NCI-H526 treated with DMSO at 0.1 percent for 48 hours (cell line): ENCODE results near the gene ABLIM1.

Experiments
- DNase-seq: peaks from one replicate; lab custom pipeline; 2025; lab: John Stamatoyannopoulos, UW

The ABLIM1 gene

GRCh38 chr10:114545819-114546218, 112.3 kb downstream of the ABLIM1 start:
- no peak for DNase-seq

DNA sequence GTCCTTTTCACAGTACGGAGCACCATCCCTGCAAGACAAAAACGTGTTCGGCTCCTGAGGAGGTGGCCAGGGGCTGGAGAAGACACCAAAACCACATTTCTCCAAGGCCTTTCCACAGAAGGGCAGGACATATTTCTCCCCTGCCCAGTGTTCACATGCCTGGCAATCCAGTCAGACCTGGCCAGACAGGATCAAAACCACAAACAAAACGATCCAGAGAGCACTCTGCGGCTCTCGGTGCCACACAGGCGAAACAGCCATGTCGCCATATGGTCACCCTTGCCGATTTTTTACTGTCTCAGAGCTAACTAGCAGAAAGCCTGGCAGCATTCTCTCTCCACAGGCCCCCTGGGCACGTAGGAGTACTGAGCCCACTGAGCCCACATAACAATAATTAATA, 113.0 kb downstream of the ABLIM1 start:
- no peak for DNase-seq

DNA sequence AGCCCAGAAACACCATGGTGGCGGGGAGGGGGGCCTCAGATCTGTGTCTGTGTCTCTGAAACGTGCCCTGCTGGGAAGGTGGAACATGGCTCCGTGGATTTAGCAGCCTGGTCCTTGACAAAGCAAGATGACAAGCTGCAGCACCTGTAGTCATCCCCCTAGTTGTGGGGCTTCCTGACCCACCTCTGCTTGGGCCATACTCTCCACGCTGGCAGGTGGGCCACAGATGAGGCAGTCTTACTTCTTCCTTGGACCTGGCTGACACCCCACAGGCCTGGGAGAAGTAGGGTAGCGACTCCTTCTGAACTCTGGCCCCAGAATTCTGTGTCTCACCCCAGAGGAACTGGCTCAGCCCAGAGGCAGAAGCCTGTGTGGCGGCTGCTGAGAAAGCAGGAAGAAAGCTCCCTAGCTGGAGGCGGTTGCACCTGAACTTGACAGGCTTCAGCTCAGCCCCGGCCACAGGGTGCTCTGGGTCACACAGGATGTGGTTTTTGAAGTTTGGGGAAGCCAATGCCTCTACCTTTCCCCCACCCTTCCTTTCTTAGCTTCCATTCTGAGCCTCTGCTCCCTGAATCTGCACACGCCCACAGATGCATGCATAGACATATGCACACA, 113.9 kb downstream of the ABLIM1 start:
- no peak for DNase-seq

- DNase-seq, result no peak
Observed at GRCh38 chr10:114543456-114543855, 114.6 kb downstream of the ABLIM1 start.

- DNase-seq, result no peak
Observed at GRCh38 chr10:114542373-114542772, 115.7 kb downstream of the ABLIM1 start.

GRCh38 chr10:114541797-114542160, 116.3 kb downstream of the ABLIM1 start:
- DNase-seq, result no peak

- DNase-seq, result no peak
Observed at GRCh38 chr10:114541081-114541796, 116.8 kb downstream of the ABLIM1 start.

- DNase-seq, result no peak
Observed at GRCh38 chr10:114540236-114540635, 117.8 kb downstream of the ABLIM1 start.

GRCh38 chr10:114539623-114540022, 118.5 kb downstream of the ABLIM1 start:
- DNase-seq, result no peak

DNA sequence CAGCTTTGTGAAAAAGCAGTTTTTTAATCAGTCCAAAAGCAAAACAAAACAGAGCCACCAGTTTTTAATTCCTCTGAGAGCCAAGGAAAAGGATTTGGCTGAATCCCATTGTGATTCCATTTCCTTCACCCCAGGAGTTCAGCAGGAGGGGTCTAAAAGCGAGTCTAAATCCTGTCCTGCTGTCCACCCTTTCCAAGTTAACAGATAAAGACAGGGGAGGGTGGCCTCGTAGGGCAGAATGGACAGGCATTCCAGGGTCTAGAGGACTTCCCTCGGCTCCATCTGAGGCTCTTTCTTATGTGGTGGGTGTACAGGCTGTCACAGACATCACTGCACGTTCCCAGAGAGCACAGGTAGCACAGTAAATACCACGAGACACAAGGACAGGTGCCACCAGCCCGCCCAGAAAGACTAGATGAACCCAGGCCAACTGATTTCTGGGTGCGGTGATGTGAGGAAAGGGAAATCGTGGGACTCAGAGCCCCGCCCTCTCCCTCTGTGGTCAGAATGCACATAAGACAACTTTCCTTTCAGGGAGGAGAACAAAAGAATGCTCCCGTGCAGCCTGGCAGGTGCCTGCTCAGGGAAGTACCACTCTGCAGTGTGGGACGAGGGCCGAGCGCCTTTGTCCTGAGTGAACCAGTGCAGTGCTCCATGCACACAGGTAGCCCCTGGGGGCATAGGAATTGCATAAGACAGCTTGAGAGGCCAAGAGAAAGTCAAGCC, 119.7 kb downstream of the ABLIM1 start:
- no peak for DNase-seq

DNA sequence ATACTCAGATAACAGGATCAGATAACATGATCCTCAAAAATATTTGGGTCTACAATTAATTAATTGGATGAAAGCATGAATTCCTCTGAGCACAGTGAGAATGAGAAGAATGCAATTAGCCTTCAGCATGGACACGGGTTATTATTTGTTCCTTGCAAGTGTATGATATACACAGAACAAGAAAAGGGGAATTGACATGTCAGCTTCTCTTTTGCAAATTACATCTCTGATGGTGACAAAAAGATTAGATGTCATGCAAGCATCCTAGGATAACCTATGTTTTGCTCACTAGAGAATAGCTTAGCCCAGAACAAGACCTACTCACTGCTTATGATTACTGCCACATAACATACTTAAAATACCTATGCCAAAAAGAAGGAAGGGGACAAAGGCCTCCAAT, 120.3 kb downstream of the ABLIM1 start:
- DNase-seq, result no peak

- DNase-seq, result no peak
Observed at GRCh38 chr10:114534571-114534981, 123.5 kb downstream of the ABLIM1 start.

GRCh38 chr10:114532226-114532625, 125.8 kb downstream of the ABLIM1 start:
- DNase-seq, result no peak

GRCh38 chr10:114526504-114527238, 131.4 kb downstream of the ABLIM1 start:
- DNase-seq, result peak; percentile 80

- peak; percentile 36 for DNase-seq
Observed at GRCh38 chr10:114526126-114526503, 132.0 kb downstream of the ABLIM1 start.

DNA sequence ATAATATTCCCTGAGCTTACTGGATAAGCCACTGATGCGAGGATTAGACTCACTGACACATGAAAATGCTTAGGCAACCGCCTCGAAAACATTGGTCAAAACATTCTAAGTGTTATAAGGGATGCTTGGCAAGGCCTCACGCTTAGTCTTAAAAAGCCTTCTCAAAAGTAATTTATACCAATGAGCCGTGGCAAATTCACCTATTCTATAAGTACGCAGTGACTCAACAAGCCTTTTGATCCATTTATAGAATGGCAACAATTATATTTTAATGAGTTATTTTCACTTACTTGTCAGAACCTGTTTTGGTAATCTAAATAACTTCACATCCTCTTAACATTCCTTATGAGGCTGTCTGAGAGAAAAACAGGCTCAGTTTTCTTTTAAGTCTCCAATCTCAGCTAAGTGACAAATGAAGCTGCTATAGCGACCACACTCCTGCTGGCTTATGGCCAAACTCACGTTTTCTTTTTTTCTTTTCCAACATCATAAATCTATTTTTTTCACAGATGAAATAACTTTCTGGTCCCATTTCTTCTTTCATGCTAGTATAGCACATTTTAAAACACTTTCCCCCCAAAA, 132.6 kb downstream of the ABLIM1 start:
- no peak for DNase-seq

DNA sequence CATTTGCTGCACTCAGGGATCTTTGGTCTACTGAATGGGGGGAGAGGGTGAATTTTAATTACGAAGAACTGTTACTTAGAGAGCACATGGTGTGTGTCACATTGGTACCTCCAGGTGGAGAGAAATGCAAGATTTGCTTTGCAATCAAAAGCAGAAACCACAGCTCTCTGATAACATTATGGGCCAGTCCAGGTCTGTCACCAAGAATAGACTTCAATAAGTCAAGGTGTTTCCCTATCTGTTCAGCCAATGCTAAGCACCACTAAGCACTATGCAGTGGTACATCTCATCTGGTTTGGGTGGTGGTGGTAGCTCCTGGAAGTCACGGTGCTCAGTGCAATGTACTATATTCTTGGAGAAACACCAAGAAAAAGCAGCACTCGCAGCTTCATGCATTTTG, 134.2 kb downstream of the ABLIM1 start:
- no peak for DNase-seq

GRCh38 chr10:114521255-114521654, 136.8 kb downstream of the ABLIM1 start:
- DNase-seq, result no peak

DNA sequence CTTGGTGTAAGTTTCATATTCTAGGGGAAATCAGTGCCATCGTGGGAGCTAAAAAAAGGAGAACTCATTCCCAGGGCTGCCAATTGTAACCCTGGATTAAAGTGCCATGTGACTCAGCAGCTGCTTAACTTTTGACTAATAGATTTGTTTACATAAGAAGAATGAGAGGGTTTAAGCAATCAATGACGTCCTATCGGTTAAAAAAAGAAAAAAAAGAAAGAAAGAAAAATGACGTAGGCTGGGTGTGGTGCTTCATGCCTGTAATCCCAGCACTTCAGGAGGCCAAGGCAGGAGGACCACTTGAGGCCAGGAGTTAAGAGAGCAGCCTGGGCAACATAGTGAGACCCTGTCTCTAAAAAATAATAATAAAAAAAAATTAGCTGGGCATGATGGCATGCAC, 137.6 kb downstream of the ABLIM1 start:
- DNase-seq, result no peak

DNA sequence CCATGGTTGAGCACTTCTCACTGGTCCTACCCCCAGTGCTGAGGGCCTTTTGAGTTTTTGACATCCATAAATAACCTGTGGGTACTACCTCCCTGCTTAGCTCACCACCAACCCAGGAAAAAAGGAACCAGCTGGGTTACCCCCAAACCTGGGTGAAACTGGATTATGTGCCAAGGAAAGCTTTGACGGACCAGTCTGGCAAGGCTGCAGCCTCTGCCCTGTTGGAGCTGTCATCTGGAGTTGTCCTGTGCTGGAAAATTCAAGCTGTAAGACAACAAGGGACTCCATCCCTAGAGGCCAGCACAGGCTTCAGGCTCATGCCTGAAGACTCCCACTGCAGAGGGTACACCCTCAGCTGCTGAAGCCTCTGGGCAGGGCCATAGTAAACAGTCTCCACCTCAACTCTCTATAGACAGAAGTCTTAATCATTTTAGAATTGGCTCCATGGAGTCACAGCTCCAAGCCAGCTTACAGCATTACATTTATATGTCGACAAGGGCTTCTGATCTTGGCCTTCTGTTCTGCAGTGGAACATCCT, 138.2 kb downstream of the ABLIM1 start:
- DNase-seq, result no peak

- no peak for DNase-seq
Observed at GRCh38 chr10:114519306-114519669, 138.8 kb downstream of the ABLIM1 start.
